ENCODE measurements around the gene FXYD7.

DNA sequence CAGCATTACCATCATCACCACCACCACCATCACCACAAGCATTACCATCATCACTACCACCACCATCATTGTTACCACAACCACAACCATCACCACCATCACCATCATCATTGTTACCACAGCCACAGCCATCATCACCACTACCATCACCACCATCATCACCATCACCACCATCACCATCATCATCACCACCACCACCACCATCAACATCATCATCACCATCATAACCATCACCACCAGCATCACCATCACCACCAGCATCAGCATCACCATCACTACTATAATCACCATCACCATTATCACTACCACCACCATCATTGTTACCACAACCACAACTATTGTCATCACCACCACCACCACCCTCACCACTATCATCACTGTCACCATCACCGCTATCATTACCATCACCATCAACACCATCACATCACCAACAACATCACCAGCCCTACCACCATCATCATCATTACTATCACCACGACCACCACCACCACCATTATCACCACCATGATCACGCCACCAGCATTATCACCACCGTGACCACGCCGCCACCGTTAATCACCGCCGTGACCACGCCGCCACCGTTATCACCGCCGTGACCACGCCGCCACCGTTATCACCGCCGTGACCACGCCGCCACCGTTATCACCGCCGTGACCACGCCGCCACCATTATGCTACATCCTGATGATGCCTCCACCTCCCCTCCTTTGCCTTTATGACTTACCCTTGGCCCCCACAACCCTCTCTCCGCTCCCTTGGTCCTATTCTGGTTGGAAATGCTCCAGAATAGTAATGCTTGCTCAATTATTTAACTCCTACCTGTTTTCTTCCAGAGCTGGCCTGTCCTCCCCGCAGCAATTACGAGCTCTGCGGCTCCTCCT is 37.4 kb upstream of the FXYD7 start:
- TF ChIP-seq, protein P1, sequence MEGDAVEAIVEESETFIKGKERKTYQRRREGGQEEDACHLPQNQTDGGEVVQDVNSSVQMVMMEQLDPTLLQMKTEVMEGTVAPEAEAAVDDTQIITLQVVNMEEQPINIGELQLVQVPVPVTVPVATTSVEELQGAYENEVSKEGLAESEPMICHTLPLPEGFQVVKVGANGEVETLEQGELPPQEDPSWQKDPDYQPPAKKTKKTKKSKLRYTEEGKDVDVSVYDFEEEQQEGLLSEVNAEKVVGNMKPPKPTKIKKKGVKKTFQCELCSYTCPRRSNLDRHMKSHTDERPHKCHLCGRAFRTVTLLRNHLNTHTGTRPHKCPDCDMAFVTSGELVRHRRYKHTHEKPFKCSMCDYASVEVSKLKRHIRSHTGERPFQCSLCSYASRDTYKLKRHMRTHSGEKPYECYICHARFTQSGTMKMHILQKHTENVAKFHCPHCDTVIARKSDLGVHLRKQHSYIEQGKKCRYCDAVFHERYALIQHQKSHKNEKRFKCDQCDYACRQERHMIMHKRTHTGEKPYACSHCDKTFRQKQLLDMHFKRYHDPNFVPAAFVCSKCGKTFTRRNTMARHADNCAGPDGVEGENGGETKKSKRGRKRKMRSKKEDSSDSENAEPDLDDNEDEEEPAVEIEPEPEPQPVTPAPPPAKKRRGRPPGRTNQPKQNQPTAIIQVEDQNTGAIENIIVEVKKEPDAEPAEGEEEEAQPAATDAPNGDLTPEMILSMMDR (IDR thresholded peaks at IDR 0.05; ENCODE audit: poor library complexity, severe bottlenecking): no peak
- TF ChIP-seq EZH2 (IDR thresholded peaks at IDR 0.05; ENCODE audit: borderline replicate concordance, insufficient read depth, low read length, poor library complexity, severe bottlenecking) (no peak), POLR2AphosphoS5 (IDR thresholded peaks at IDR 0.05) (no peak), TAF1 (IDR thresholded peaks at IDR 0.05; ENCODE audit: low read depth) (no peak), SMC3 (conservative IDR thresholded peaks at IDR 0.05; ENCODE audit: poor library complexity) (no peak), EP300 (conservative IDR thresholded peaks at IDR 0.05; ENCODE audit: poor library complexity, severe bottlenecking) (no peak), RAD21 (conservative IDR thresholded peaks at IDR 0.05) (no peak)
- TF ChIP-seq, protein P2, sequence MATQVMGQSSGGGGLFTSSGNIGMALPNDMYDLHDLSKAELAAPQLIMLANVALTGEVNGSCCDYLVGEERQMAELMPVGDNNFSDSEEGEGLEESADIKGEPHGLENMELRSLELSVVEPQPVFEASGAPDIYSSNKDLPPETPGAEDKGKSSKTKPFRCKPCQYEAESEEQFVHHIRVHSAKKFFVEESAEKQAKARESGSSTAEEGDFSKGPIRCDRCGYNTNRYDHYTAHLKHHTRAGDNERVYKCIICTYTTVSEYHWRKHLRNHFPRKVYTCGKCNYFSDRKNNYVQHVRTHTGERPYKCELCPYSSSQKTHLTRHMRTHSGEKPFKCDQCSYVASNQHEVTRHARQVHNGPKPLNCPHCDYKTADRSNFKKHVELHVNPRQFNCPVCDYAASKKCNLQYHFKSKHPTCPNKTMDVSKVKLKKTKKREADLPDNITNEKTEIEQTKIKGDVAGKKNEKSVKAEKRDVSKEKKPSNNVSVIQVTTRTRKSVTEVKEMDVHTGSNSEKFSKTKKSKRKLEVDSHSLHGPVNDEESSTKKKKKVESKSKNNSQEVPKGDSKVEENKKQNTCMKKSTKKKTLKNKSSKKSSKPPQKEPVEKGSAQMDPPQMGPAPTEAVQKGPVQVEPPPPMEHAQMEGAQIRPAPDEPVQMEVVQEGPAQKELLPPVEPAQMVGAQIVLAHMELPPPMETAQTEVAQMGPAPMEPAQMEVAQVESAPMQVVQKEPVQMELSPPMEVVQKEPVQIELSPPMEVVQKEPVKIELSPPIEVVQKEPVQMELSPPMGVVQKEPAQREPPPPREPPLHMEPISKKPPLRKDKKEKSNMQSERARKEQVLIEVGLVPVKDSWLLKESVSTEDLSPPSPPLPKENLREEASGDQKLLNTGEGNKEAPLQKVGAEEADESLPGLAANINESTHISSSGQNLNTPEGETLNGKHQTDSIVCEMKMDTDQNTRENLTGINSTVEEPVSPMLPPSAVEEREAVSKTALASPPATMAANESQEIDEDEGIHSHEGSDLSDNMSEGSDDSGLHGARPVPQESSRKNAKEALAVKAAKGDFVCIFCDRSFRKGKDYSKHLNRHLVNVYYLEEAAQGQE (IDR thresholded peaks at IDR 0.05; ENCODE audit: borderline replicate concordance): no peak

All from neural cell (in vitro differentiated cells).